Kidney (tissue), 14 donors: Measurements from ENCODE around the gene RNF135. TPM values are rescaled to one million over a fixed set of nuclear protein-coding genes. Genes with fewer than 3 reads are reported as not detected.

ENCODE experiments used
- DNase-seq, 5 donors: peaks; one replicate each; pipeline ENCODE4 v3.0.0-alpha.2; 2013 to 2020
- FAIRE-seq: peaks from 2 replicates; lab custom pipeline; 2012; peaks lifted over from hg19 to GRCh38; lab: Jason Lieb, UNC
- H3K27ac ChIP-seq, 2 donors: one replicate each; pipeline ENCODE4 v1.7.0; 2013; ENCODE audit warnings: low read depth in 2 of 2, low read length in 2 of 2, inconsistent platforms in 1 of 2
- H3K27me3 ChIP-seq: one replicate; pipeline ENCODE4 v1.7.1; 2013; ENCODE audit warnings: low read length, inconsistent platforms; ENCODE audit not compliant: control insufficient read depth, insufficient read depth
- H3K36me3 ChIP-seq, 3 donors: one replicate each; pipeline versions ENCODE4 v1.7.0 to v1.7.1; 2013; ENCODE audit warnings: low read length in 3 of 3, control low read depth in 1 of 3, inconsistent platforms in 1 of 3; ENCODE audit not compliant: insufficient read depth in 3 of 3, control insufficient read depth in 2 of 3
- H3K4me1 ChIP-seq, 3 donors: one replicate each; pipeline versions ENCODE4 v1.7.0 to v1.7.1; 2013; ENCODE audit warnings: low read length in 3 of 3, inconsistent platforms in 1 of 3, low read depth in 1 of 3; ENCODE audit not compliant: control insufficient read depth in 2 of 3, insufficient read depth in 2 of 3
- H3K4me3 ChIP-seq, 3 donors: one replicate each; pipeline versions ENCODE4 v1.7.0 to v1.8.1; 2013; ENCODE audit warnings: low read length in 3 of 3, control low read depth in 1 of 3, inconsistent platforms in 1 of 3
- H3K9ac ChIP-seq, 3 donors: one replicate each; pipeline versions ENCODE4 v1.7.0 to v1.7.1; 2013; ENCODE audit warnings: low read length in 3 of 3, control low read depth in 1 of 3, inconsistent platforms in 1 of 3
- H3K9me3 ChIP-seq, 3 donors: one replicate each; pipeline versions ENCODE4 v1.7.0 to v1.7.1; 2013; ENCODE audit warnings: low read length in 3 of 3, control low read depth in 1 of 3, inconsistent platforms in 1 of 3; ENCODE audit not compliant: control insufficient read depth in 2 of 3, insufficient read depth in 1 of 3
- CTCF ChIP-seq: IDR thresholded peaks from 3 replicates; pipeline ENCODE4 v1.5.1; 2012; ENCODE audit warnings: mild to moderate bottlenecking, moderate library complexity, borderline replicate concordance; ENCODE audit not compliant: insufficient read depth; ENCODE audit errors: extremely low read depth
- intact Hi-C: fragments of 100-400 bp; cut with DNase I; formaldehyde crosslinking; loops from one replicate; pipeline ENCODE4 v1.11.1; 2022
- polyA plus RNA-seq: library from polyadenylated mRNA; stranded (reverse); fragments of 350-450 nt; fragmentation: Illumina TruSeq; extraction: RNeasy Lipid Tissue Mini Kit (QIAGEN cat#74804); gene quantifications from one replicate; pipeline ENCODE4 v1.2.3, GENCODE V29; 2014; ENCODE audit warnings: low read depth, low replicate concordance; ENCODE audit not compliant: insufficient read depth
- total RNA-seq: library from RNA; stranded (reverse); fragmentation: NEBNext Ultra II Directional; extraction: Animal tissue kit (Norgen Biotek cat#: 25700); gene quantifications from one replicate; pipeline ENCODE4 v1.2.1, GENCODE V29; 2021
- donor health status: control.
- donor health status: control.
- donor health status: control.
- donor health status: control.
- donor health status: control.
- donor health status: DM: yes; HTN: yes; CAD: no.
- donor health status: Normal renal cell carcinoma (clear cell type).

RNF135 gene
- total and polyA plus RNA-seq, 2 donors from 2014 or later = 27.8 to 29.8 TPM

DNA sequence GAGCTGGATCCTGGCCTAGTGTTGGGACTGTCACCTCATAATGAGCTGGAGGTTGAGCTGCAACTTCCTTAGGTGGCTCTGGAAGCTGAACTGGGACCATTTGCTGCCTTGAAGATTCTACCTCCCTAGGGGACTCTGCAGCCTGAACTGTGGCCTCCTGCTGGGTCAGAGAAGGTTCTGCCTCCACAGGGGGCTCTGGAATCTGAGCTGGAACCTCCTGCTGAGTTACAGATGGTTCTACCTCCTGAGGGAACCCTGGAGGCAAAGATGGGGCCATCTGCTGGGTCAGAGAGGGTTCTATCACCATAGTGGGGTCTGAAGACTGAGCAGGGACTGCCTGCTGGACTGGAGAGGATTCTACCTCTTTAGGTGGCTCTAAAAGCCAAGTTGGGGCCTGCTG lies 77.3 kb downstream of the RNF135 start:
- no peak overlapping the region for H3K4me3 ChIP-seq
- H3K4me1 ChIP-seq = no peaks in the 10 kb centered on the region
- no peak overlapping the region for H3K27ac ChIP-seq
- FAIRE-seq = no peak
- no peak for TF ChIP-seq CTCF
- intact Hi-C loops = no loop called here
- no peak overlapping the region for H3K9ac ChIP-seq
- H3K27me3 ChIP-seq = no peaks in the 10 kb centered on the region
- H3K9me3 ChIP-seq = no peaks in the 10 kb centered on the region
- no peaks in the 10 kb centered on the region for H3K36me3 ChIP-seq
- DNase-seq = no peak

- Histone ChIP-seq H3K9me3 (no peaks in the 10 kb centered on the region), H3K27me3 (no peaks in the 10 kb centered on the region), H3K4me3 (no peak overlapping the region), H3K27ac (no peak overlapping the region), H3K9ac (no peak overlapping the region), H3K36me3 (no peaks in the 10 kb centered on the region), H3K4me1 (no peaks in the 10 kb centered on the region)
- no peak for DNase-seq
- TF ChIP-seq CTCF = no peak
- intact Hi-C loops = no loop called here
- no peak for FAIRE-seq
Measured at GRCh38 chr17:31048780-31049179, 77.9 kb downstream of the RNF135 start.

Other genes with a start within 250 kb of the RNF135 start
- gene CRLF3, start 146.3 kb upstream of the RNF135 start, total RNA-seq = 12.9 TPM
- gene CRLF3, start 146.3 kb upstream of the RNF135 start, polyA plus RNA-seq = 3.4 TPM
- 1.7 TPM for gene ATAD5, start 139.1 kb upstream of the RNF135 start, total RNA-seq
- 0.19 TPM for gene ATAD5, start 139.1 kb upstream of the RNF135 start, polyA plus RNA-seq
- 14.0 TPM for gene TEFM, start 64.8 kb upstream of the RNF135 start, total RNA-seq
- gene TEFM, start 64.8 kb upstream of the RNF135 start, polyA plus RNA-seq = 14.3 TPM
- gene ADAP2, start 49.1 kb upstream of the RNF135 start, total RNA-seq = 24.8 TPM
- gene ADAP2, start 49.1 kb upstream of the RNF135 start, polyA plus RNA-seq = 6.5 TPM
- 61.3 TPM for gene NF1, start 123.9 kb downstream of the RNF135 start, total RNA-seq
- gene NF1, start 123.9 kb downstream of the RNF135 start, polyA plus RNA-seq = 7.8 TPM